CD14-positive monocyte (primary cell): Measurements from ENCODE around the gene DEFB131B. TPM values are rescaled to one million over a fixed set of nuclear protein-coding genes. Genes with fewer than 3 reads are reported as not detected.
"Not testable (repeated sequence)": the region's sequence is repeated elsewhere in the genome, so short reads cannot be mapped to it uniquely, and the experiment has no call there.

Experiments
- DNase-seq, 3 donors: peaks; one replicate each; pipeline ENCODE4 v3.0.0-alpha.2; 2011 to 2022
- H2AFZ ChIP-seq: 2 replicates; pipeline ENCODE4 v1.6.0; 2012; ENCODE audit warnings: mild to moderate bottlenecking, low read depth, low read length, inconsistent platforms; ENCODE audit not compliant: insufficient read depth, poor library complexity, severe bottlenecking
- H3K27ac ChIP-seq, 2 donors: 1 replicate in 1 of 2; 2 replicates in 1 of 2; pipeline ENCODE4 v1.5.1; 2012 to 2013; ENCODE audit warnings: low read length in 2 of 2, control low read depth in 1 of 2, inconsistent platforms in 1 of 2, low read depth in 1 of 2, mild to moderate bottlenecking in 1 of 2
- H3K27me3 ChIP-seq, 2 donors: one replicate each; pipeline versions ENCODE4 v1.6.0 to v1.6.1; 2011 to 2013; ENCODE audit warnings: low read length in 2 of 2; ENCODE audit not compliant: control insufficient read depth in 2 of 2, insufficient read depth in 2 of 2
- H3K36me3 ChIP-seq, 2 donors: replicated peaks in 1 of 2; 1 replicate in 1 of 2; 2 replicates in 1 of 2; pipeline versions ENCODE4 v1.5.1 to v1.6.1; 2012 to 2013; ENCODE audit warnings: low read length in 2 of 2, control low read depth in 1 of 2, inconsistent platforms in 1 of 2, mild to moderate bottlenecking in 1 of 2; ENCODE audit not compliant: insufficient read depth in 2 of 2, control insufficient read depth in 1 of 2
- H3K4me1 ChIP-seq, 2 donors: 1 replicate in 1 of 2; 2 replicates in 1 of 2; pipeline versions ENCODE4 v1.5.1 to v1.6.1; 2012 to 2013; ENCODE audit warnings: low read length in 2 of 2, control low read depth in 1 of 2, inconsistent platforms in 1 of 2, mild to moderate bottlenecking in 1 of 2, moderate library complexity in 1 of 2; ENCODE audit not compliant: insufficient read depth in 2 of 2, control insufficient read depth in 1 of 2
- H3K4me2 ChIP-seq: replicated peaks from 2 replicates; pipeline ENCODE3; 2012; ENCODE audit warnings: low read length, moderate library complexity, mild to moderate bottlenecking; ENCODE audit not compliant: poor library complexity, severe bottlenecking; ENCODE audit errors: extremely low read depth
- H3K4me3 ChIP-seq, 3 experiments: fragments of 200-600 bp in 1 of 3; sonication (generic) in 1 of 3; replicated peaks in 1 of 3; 1 replicate in 2 of 3; 2 replicates in 1 of 3; pipeline ENCODE4 v1.5.1; 2011 to 2013; ENCODE audit warnings: low read length in 3 of 3, mild to moderate bottlenecking in 3 of 3, control low read depth in 2 of 3, low read depth in 2 of 3, inconsistent platforms in 1 of 3, moderate library complexity in 1 of 3
- H3K79me2 ChIP-seq: 2 replicates; pipeline ENCODE4 v1.6.0; 2012; ENCODE audit warnings: mild to moderate bottlenecking, control low read depth, inconsistent platforms, low read length, moderate library complexity; ENCODE audit not compliant: insufficient read depth
- H3K9ac ChIP-seq: 2 replicates; pipeline ENCODE4 v1.6.0; 2017; ENCODE audit warnings: low read length, mild to moderate bottlenecking; ENCODE audit not compliant: insufficient read depth, poor library complexity, severe bottlenecking
- H3K9me3 ChIP-seq, 2 donors: replicated peaks in 1 of 2; 1 replicate in 1 of 2; 2 replicates in 1 of 2; pipeline versions ENCODE4 v1.5.1 to v1.6.1; 2012 to 2013; ENCODE audit warnings: low read length in 2 of 2, control low read depth in 1 of 2; ENCODE audit not compliant: control insufficient read depth in 1 of 2, insufficient read depth in 1 of 2
- H4K20me1 ChIP-seq: 2 replicates; pipeline ENCODE4 v1.6.0; 2012; ENCODE audit warnings: mild to moderate bottlenecking, low read length, control low read depth, moderate library complexity; ENCODE audit not compliant: insufficient read depth
- H3K27ac Mint-ChIP-seq, 7 donors: one replicate each; pipeline ENCODE4 v1.8.0; 2020; ENCODE audit warnings: mild to moderate bottlenecking in 7 of 7, mixed read lengths in 7 of 7, moderate library complexity in 6 of 7, inconsistent platforms in 2 of 7
- H3K27me3 Mint-ChIP-seq, 3 donors: one replicate each; pipeline ENCODE4 v1.8.0; 2021 to 2022; ENCODE audit warnings: low read depth in 3 of 3, mild to moderate bottlenecking in 3 of 3, mixed read lengths in 3 of 3, moderate library complexity in 3 of 3, inconsistent platforms in 1 of 3
- H3K36me3 Mint-ChIP-seq, 2 donors: one replicate each; pipeline ENCODE4 v1.8.0; 2020; ENCODE audit warnings: mixed read lengths in 2 of 2, inconsistent platforms in 1 of 2, mild to moderate bottlenecking in 1 of 2
- H3K4me1 Mint-ChIP-seq: one replicate; pipeline ENCODE4 v1.8.0; 2020; ENCODE audit warnings: mild to moderate bottlenecking, mixed read lengths
- H3K4me3 Mint-ChIP-seq, 2 donors: one replicate each; pipeline ENCODE4 v1.8.0; 2020; ENCODE audit warnings: mild to moderate bottlenecking in 2 of 2, mixed read lengths in 2 of 2, moderate library complexity in 1 of 2
- H3K9me3 Mint-ChIP-seq, 7 donors: one replicate each; pipeline ENCODE4 v1.8.0; 2020 to 2022; ENCODE audit warnings: mixed read lengths in 7 of 7, mild to moderate bottlenecking in 6 of 7, moderate library complexity in 6 of 7, inconsistent platforms in 2 of 7
- WGBS: methylation state at CpG from one replicate; pipeline ENCODE4 v1.1.5; 2013; ENCODE audit warnings: missing lambda C conversion rate; ENCODE audit not compliant: insufficient coverage; 5-methylcytosine and 5-hydroxymethylcytosine counted together
- intact Hi-C, 2 donors: fragments of 100-400 bp; cut with micrococcal nuclease; formaldehyde crosslinking; loops; one replicate each; pipeline versions ENCODE4 v1.15.0 to v1.15.1; 2023
- polyA plus RNA-seq, 3 donors: library from polyadenylated mRNA; depleted of rRNA in 1 of 3; unstranded in 2 of 3; stranded (reverse) in 1 of 3; fragments of 300-500 nt in 2 of 3; fragments of >200 nt in 1 of 3; fragmentation: Illumina TruSeq in 2 of 3; gene quantifications; 1 replicate in 2 of 3; 2 replicates in 1 of 3; pipeline ENCODE4 v1.2.3, GENCODE V29; 2012 to 2021
- TF ChIP-seq, protein P1 (sequence below): fragments of 200-600 bp; IDR thresholded peaks from one replicate; pipeline ENCODE4 v1.8.0; 2022; ENCODE audit warnings: antibody characterized with exemption, mild to moderate bottlenecking

Gene DEFB131B
- polyA plus RNA-seq, 3 donors = not detected

DNA sequence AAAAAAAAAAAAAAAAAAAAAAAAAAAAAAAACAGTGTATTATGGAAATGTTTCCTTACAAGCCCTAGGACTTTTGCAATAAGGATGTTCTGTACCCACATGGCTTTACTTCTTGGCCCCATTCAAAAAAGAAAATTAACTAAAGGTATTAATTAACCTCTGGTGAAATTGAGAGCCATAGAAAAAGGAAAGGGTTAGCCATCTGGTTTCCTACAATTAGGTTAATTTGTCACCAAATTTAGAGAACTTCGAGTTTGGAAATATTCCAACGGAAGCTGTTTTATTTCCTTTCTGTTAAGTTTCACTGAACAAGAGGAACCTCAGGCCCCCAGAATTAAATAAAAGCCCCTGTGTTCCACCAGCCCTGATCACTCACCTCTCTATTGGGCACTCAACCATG, 22.4 kb upstream of the DEFB131B start:
- H3K4me3 Mint-ChIP-seq, H3K27ac Mint-ChIP-seq: not testable (repeated sequence)
- peaks cover 16% of the 10 kb centered on the region for H3K4me1 Mint-ChIP-seq

DNA sequence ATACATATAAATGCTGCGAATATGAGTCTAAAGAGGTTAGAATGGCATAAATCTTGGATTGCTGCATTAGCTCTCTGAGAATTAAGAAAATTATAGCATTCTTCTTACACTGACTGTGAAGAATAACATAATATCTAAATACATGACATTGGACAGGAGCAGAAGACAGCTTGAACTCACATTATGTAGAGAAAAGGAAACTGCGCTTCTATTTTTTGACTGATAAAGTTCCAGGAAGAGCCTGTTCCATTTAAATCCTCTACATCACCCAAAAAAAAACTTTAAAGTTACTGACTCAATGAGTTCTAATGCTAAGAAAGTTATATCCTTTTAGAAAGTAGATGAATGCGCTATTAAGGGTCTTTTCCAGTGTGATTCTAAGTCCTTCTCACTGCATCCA, 17.4 kb upstream of the DEFB131B start:
- H3K79me2 ChIP-seq, H3K4me2 ChIP-seq, H3K27ac ChIP-seq, H3K9me3 ChIP-seq, H4K20me1 ChIP-seq, H2AFZ ChIP-seq, H3K4me3 Mint-ChIP-seq, H3K27me3 Mint-ChIP-seq, H3K36me3 Mint-ChIP-seq, DNase-seq, H3K27me3 ChIP-seq, H3K9me3 Mint-ChIP-seq, H3K4me1 ChIP-seq, H3K9ac ChIP-seq, H3K4me3 ChIP-seq, H3K36me3 ChIP-seq, intact Hi-C loops, H3K27ac Mint-ChIP-seq: not testable (repeated sequence)
- WGBS = no CpG with 5 or more reads among the region's 3 CpGs
- H3K4me1 Mint-ChIP-seq = peaks cover 12% of the 10 kb centered on the region

More for the DNA sequence above, 22.4 kb upstream of the DEFB131B start:
- H3K36me3 ChIP-seq, H3K4me2 ChIP-seq, H4K20me1 ChIP-seq, intact Hi-C loops, H3K9ac ChIP-seq, H3K27me3 ChIP-seq, H3K27me3 Mint-ChIP-seq, H3K36me3 Mint-ChIP-seq, H2AFZ ChIP-seq, H3K9me3 ChIP-seq, H3K79me2 ChIP-seq, H3K27ac ChIP-seq, H3K9me3 Mint-ChIP-seq: not testable (repeated sequence)
- H3K4me3 ChIP-seq = peak overlapping the region in 1 of 3 experiments; percentile 14
- peaks cover 0 to 12% of the 10 kb centered on the region in 2 donors for H3K4me1 ChIP-seq
- no CpG with 5 or more reads among the region's 2 CpGs for WGBS
- DNase-seq = peak in 1 of 3 donors; percentile 1

DNA sequence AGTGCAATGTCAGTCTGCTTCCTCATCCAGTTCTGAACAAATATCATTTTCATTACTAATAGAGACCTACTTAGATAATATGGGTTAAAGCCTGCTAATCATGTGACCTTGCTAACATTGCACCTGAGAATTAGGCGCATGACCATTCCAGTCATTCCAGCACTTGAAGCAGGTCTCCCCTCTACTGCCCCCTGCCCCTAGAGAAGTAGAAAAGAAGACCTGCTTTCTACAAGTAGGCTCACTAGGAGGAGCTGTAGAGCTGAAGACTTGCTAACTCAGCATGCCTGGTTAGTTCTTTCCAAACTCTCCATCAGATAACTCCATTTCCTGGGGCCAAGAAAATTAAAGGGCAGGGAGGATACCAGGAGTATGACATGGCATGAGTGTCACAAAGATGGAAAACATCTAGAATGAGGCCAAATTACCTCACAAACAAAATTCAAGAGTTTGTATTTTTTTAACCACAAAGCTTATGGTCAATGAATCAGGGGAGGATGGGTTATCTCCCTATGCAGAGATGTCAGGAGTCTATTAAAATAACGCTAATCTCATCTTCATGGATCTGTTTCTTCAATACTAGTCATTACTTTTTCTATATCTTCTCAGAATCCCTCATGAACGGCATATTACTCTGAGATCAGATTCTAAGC, 14.2 kb upstream of the DEFB131B start:
- peak; percentile 13 to 31 (median 21) for DNase-seq
- H3K9me3 ChIP-seq, H3K9me3 Mint-ChIP-seq, H3K4me2 ChIP-seq, H4K20me1 ChIP-seq, H3K4me3 ChIP-seq, H3K4me1 ChIP-seq, H3K27ac ChIP-seq, H3K27me3 Mint-ChIP-seq, intact Hi-C loops, H3K4me3 Mint-ChIP-seq, H3K9ac ChIP-seq, H3K4me1 Mint-ChIP-seq, H3K27me3 ChIP-seq, H3K79me2 ChIP-seq, H3K36me3 Mint-ChIP-seq, H2AFZ ChIP-seq, H3K36me3 ChIP-seq: not testable (repeated sequence)
- TF ChIP-seq, protein P1, sequence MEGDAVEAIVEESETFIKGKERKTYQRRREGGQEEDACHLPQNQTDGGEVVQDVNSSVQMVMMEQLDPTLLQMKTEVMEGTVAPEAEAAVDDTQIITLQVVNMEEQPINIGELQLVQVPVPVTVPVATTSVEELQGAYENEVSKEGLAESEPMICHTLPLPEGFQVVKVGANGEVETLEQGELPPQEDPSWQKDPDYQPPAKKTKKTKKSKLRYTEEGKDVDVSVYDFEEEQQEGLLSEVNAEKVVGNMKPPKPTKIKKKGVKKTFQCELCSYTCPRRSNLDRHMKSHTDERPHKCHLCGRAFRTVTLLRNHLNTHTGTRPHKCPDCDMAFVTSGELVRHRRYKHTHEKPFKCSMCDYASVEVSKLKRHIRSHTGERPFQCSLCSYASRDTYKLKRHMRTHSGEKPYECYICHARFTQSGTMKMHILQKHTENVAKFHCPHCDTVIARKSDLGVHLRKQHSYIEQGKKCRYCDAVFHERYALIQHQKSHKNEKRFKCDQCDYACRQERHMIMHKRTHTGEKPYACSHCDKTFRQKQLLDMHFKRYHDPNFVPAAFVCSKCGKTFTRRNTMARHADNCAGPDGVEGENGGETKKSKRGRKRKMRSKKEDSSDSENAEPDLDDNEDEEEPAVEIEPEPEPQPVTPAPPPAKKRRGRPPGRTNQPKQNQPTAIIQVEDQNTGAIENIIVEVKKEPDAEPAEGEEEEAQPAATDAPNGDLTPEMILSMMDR = peak; percentile 72
- WGBS = no CpG with 5 or more reads among the region's 3 CpGs
- H3K27ac Mint-ChIP-seq = peak overlapping the region in 1 of 7 donors; percentile 50

DNA sequence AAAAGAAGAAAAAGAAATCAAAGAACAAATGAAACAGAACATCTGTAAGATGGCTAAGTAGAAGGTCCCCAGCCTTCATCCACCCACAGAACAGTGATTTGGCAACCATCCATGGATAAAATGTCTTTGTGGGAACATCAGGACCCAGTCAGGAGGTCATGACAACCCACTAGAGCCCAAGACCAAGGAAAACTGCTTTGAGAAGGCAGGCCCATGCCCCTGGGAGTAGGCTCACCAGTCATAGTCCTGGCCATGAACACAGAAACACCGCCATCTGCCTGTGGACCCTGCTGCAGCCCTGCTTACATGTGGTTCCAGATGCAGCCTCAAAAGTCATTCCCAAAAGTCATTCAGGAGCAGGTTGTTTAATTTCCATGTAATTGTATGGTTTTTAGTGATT, 11.0 kb upstream of the DEFB131B start:
- H3K36me3 ChIP-seq, H2AFZ ChIP-seq, H3K4me2 ChIP-seq, H3K27ac Mint-ChIP-seq, H3K27me3 Mint-ChIP-seq, H3K36me3 Mint-ChIP-seq, intact Hi-C loops, H3K4me3 ChIP-seq, H4K20me1 ChIP-seq, H3K27me3 ChIP-seq, H3K79me2 ChIP-seq, H3K9me3 ChIP-seq, H3K4me1 ChIP-seq, H3K9me3 Mint-ChIP-seq, H3K4me3 Mint-ChIP-seq, H3K9ac ChIP-seq, H3K27ac ChIP-seq, H3K4me1 Mint-ChIP-seq, DNase-seq: not testable (repeated sequence)
- WGBS = 88% methylated on average over 1 of the region's 1 CpG
